ENCODE data around the gene CARHSP1. TPM values are rescaled to one million over a fixed set of nuclear protein-coding genes. Genes with fewer than 3 reads are reported as not detected.

CARHSP1 gene
- total RNA-seq, 1 donor from 2014 or later = 237 TPM

DNA sequence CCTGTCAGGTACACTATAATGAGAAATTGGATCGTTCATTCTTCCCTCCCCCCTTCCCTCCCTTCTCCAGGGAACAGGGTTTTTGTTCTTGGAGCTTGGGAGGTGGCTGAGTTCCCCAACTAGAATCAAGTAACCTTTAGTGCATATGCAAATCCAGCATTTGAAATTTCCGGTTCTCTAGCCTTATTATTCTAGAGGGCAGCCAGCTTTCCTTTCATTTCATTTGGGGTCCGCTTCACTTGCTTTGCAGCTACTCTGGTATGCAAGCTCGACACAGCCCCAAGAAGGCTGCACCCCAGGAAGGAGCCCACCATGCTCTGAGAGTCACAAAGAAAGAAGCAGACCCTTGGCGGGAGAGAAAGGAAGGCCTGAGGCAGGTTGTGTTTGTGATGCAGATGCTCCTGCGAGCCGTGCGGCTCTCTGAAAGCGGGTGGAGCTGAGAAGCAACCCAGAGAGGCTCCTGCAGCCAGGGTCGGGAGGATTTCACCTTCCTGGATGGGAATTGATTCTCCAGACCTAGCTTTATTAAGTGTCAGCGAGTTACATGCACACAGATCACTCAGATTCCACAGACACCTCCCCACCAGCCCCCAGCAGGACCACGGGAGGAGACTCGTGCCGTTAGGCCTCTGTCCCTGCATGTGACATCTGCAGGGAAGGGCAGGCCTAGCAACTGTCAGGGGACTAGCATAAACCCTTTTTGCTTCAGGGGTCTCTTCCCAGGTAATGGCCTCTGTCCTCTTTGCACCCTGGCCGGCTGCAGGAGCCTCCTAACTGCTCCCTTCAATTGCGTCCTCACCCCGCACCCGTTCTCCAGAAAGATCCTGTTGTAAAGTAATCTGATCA is 36.7 kb downstream of the CARHSP1 start:
- TF ChIP-seq, protein P1, sequence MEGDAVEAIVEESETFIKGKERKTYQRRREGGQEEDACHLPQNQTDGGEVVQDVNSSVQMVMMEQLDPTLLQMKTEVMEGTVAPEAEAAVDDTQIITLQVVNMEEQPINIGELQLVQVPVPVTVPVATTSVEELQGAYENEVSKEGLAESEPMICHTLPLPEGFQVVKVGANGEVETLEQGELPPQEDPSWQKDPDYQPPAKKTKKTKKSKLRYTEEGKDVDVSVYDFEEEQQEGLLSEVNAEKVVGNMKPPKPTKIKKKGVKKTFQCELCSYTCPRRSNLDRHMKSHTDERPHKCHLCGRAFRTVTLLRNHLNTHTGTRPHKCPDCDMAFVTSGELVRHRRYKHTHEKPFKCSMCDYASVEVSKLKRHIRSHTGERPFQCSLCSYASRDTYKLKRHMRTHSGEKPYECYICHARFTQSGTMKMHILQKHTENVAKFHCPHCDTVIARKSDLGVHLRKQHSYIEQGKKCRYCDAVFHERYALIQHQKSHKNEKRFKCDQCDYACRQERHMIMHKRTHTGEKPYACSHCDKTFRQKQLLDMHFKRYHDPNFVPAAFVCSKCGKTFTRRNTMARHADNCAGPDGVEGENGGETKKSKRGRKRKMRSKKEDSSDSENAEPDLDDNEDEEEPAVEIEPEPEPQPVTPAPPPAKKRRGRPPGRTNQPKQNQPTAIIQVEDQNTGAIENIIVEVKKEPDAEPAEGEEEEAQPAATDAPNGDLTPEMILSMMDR (conservative IDR thresholded peaks at IDR 0.05; ENCODE audit: low read depth, low read length) = no peak
- DNase-seq (ENCODE audit: low read depth) = no peak
- no peak overlapping the region for H3K4me3 ChIP-seq (ENCODE audit: low read depth, low read length)

DNA sequence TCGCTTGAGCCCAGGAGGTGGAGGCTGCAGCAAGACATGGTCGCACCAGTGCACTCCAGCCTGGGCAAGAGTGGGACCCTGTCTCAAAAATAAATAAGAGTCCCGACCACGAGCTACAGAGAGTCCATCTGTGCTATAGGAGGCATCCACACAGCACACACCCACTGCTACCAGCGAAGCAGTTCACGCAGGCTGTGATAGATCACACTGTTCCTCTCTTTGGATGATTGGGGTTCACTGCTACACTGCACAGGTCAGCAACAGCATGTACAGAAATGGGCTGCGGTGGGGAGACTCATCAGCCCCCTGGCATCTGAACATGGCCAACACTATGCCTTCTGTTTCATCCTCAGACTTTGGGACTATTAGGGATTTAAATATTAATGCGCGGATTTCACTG is 37.4 kb downstream of the CARHSP1 start:
- no peak for DNase-seq (ENCODE audit: low read depth)
- TF ChIP-seq, protein P1 (conservative IDR thresholded peaks at IDR 0.05; ENCODE audit: low read depth, low read length) = no peak
- no peak overlapping the region for H3K4me3 ChIP-seq (ENCODE audit: low read depth, low read length)

DNA sequence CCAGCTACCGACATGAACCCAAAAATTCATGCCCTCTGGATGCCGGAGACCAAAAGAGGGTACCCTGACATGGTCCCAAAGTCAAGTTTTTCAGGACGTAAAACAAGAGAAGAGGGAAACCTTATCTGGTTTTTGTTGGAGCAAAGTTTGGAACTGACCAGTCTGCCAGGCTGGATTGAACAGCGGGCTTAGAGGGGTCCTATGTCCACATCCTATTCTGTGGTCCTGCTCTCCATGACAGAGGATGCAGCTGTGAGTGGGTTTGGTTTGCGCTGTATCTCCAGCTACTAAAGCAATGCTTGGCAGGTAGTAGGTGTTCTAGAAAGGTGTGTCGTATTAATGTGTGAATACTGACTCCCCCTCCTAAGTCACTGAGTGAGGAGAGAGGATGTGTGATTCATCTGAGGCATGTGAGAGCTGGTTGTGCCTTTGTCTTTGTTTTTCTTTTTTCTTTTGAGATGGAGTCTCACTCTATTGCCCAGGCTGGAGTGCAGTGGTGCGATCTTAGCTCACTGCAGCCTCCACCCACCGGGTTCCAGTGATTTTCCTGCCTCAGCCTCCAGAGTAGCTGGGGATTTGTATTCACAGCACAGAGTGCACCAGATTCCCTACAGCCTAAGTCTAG is 40.2 kb downstream of the CARHSP1 start:
- no peak for DNase-seq (ENCODE audit: low read depth)
- no peak overlapping the region for H3K4me3 ChIP-seq (ENCODE audit: low read depth, low read length)
- TF ChIP-seq, protein P1 (conservative IDR thresholded peaks at IDR 0.05; ENCODE audit: low read depth, low read length) = no peak

DNA sequence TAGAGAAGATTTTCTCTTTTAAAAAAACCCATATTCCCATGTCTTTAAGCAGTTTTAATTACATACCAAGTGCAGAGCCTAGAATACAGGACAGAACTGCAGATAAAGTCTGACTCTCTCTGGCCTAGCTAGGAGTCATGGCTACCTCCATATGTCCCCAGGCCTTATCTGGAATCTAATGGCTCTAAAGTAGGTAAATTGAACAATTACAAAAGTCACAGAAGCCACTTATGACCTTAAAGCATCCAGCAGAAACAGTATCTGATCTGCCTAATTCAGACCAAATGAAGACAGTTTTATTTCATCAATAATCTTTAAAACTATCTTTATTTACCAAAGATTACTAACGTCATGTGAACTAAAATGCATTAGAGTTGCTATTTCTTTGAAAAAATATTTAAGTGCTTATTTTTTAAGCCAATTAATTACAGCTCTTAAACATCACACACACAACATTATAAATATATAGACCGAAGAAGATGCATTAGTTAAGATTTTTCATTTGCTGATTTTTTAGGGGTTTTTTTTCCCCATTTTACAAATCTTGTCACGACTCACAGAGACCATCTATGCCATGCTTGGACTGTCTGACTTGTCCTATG is 42.4 kb downstream of the CARHSP1 start:
- DNase-seq (ENCODE audit: low read depth) = no peak
- H3K4me3 ChIP-seq (ENCODE audit: low read depth, low read length) = no peak overlapping the region
- TF ChIP-seq, protein P1 (conservative IDR thresholded peaks at IDR 0.05; ENCODE audit: low read depth, low read length) = no peak

DNA sequence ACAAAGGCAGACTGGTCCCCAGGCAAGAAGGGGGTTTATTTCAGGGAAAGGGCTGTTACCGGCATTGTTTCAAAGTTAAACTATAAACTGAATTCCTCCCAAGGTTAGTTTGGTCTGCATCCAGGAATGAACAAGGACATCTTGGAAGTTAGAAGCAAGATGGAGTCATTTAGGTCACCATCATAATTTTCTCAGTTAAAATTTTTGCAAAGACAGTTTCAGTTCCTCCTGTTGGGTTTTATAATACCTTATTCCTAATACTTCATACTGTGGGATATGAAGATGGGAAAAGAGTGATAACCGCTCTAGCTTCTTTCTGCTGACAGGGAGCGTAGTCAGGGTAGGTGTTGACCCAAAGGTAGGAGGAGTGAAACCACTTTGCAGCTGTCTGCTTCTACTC is 46.4 kb downstream of the CARHSP1 start:
- no peak for DNase-seq (ENCODE audit: low read depth)
- TF ChIP-seq, protein P1 (conservative IDR thresholded peaks at IDR 0.05; ENCODE audit: low read depth, low read length) = no peak
- H3K4me3 ChIP-seq (ENCODE audit: low read depth, low read length) = no peak overlapping the region

DNA sequence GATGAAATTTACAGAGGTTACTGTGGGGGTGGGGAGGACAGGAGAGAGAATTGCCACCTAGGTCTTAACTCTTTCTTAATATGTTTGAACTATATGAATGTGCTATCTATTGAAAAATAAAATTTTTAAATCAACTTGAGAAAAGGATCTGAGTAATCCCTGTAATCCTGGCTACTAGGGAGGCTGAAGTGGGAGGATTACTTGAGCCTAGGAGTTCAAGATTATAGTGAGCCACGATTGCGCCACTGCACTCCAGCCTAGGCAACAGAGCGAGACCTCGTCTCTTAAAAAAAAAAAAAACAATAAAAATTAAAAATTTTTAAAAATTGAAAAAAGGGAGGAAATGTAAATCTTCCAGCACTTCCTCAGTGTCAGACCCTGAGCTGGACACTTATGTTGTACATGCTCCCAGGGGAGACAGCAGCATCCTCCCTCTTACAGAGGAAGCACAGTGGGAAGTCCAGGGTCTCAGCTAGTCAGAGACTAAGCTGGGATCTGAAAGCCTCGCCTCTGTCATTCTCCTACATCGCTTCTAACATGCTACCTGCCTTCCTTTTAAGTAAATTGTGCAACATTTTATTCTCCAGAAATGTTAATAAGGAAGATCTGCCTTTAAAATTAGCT is 49.3 kb downstream of the CARHSP1 start:
- DNase-seq (ENCODE audit: low read depth) = no peak
- TF ChIP-seq, protein P1 (conservative IDR thresholded peaks at IDR 0.05; ENCODE audit: low read depth, low read length) = no peak
- no peak overlapping the region for H3K4me3 ChIP-seq (ENCODE audit: low read depth, low read length)
